Upper lobe of left lung (tissue), 4 donors: ENCODE data around the gene FAM234A.

Experiments
- CTCF ChIP-seq, 6 experiments: fragments of 450-650 bp in 4 of 6; fragments of 200-600 bp in 2 of 6; sonication (generic) in 2 of 6; IDR thresholded peaks; one replicate each; pipeline ENCODE4 v1.5.1; 2016 to 2019; ENCODE audit warnings: antibody characterized with exemption in 6 of 6
- POLR2AphosphoS5 ChIP-seq, 2 donors: sonication (generic); formaldehyde crosslinking; IDR thresholded peaks; one replicate each; pipeline ENCODE4 v1.5.1; 2017; ENCODE audit warnings: antibody characterized with exemption in 2 of 2

DNA sequence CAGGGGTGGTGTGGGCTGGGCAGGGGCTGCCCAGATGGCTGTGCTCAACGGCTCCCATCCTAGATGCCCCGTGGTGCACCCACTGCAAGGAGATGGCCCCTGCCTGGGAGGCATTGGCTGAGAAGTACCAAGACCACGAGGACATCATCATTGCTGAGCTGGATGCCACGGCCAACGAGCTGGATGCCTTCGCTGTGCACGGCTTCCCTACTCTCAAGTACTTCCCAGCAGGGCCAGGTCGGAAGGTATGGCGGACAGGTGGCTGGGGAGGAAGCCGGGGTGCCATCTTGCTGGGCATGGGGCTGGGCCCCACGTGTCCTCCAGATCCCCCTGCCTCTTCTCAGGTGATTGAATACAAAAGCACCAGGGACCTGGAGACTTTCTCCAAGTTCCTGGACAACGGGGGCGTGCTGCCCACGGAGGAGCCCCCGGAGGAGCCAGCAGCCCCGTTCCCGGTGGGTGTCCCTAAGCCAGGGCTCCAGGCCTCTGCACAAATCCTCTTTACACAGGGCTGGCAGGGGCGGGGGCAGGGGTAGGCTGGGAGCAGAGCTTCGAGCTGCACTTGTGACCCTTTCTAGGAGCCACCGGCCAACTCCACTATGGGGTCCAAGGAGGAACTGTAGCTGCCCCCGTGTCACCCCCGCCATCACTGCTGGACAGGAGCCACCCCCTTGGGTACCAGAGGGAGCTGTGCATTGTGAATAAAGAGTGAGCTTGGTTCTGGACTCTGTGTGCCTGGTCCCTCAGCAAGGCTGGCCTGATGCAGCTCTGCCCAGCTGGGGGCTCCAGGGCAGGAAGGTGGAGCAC is 52.1 kb downstream of the FAM234A start:
- no peak for TF ChIP-seq CTCF (IDR thresholded peaks at IDR 0.05)
- no peak for TF ChIP-seq POLR2AphosphoS5 (IDR thresholded peaks at IDR 0.05)
